Stimulated activated naive CD8-positive, alpha-beta T cell treated with anti-CD3 and anti-CD28 coated beads, Interleukin-15, Interleukin-2, amounts not matched to agents 100 ng/mL and 50 ng/mL, for 24 hours (primary cell): ENCODE measurements around the gene TPPP.

ENCODE experiments used
- H3K27ac Mint-ChIP-seq: one replicate; pipeline ENCODE4 v1.8.0; 2021; ENCODE audit warnings: mild to moderate bottlenecking, mixed read lengths
- H3K27me3 Mint-ChIP-seq: one replicate; pipeline ENCODE4 v1.8.0; 2021; ENCODE audit warnings: mixed read lengths
- H3K36me3 Mint-ChIP-seq: one replicate; pipeline ENCODE4 v1.8.0; 2021; ENCODE audit warnings: low read depth, mixed read lengths
- H3K4me1 Mint-ChIP-seq: one replicate; pipeline ENCODE4 v1.8.0; 2021; ENCODE audit warnings: low read depth, mixed read lengths
- H3K4me3 Mint-ChIP-seq: one replicate; pipeline ENCODE4 v1.8.0; 2021; ENCODE audit warnings: mild to moderate bottlenecking, mixed read lengths
- H3K9me3 Mint-ChIP-seq: one replicate; pipeline ENCODE4 v1.8.0; 2021; ENCODE audit warnings: mixed read lengths

Gene TPPP

GRCh38 chr5:665956-666711, 27.0 kb downstream of the TPPP start:
- H3K27ac Mint-ChIP-seq: no peak overlapping the region
- no peaks in the 10 kb centered on the region for H3K27me3 Mint-ChIP-seq
- no peak overlapping the region for H3K4me3 Mint-ChIP-seq
- H3K9me3 Mint-ChIP-seq: no peaks in the 10 kb centered on the region
- H3K36me3 Mint-ChIP-seq: peaks cover 16% of the 10 kb centered on the region
- H3K4me1 Mint-ChIP-seq: no peaks in the 10 kb centered on the region

GRCh38 chr5:665541-665955, 27.6 kb downstream of the TPPP start:
- Mint-ChIP-seq H3K4me3 (no peak overlapping the region), H3K36me3 (peaks cover 19% of the 10 kb centered on the region), H3K27me3 (no peaks in the 10 kb centered on the region), H3K4me1 (no peaks in the 10 kb centered on the region), H3K9me3 (no peaks in the 10 kb centered on the region), H3K27ac (no peak overlapping the region)

- peaks cover 24% of the 10 kb centered on the region for H3K36me3 Mint-ChIP-seq
Observed at GRCh38 chr5:664994-665360, 28.2 kb downstream of the TPPP start.

GRCh38 chr5:664343-664993, 28.7 kb downstream of the TPPP start:
- no peak overlapping the region for H3K27ac Mint-ChIP-seq
- no peaks in the 10 kb centered on the region for H3K27me3 Mint-ChIP-seq
- no peaks in the 10 kb centered on the region for H3K9me3 Mint-ChIP-seq
- H3K4me1 Mint-ChIP-seq: no peaks in the 10 kb centered on the region
- no peak overlapping the region for H3K4me3 Mint-ChIP-seq
- H3K36me3 Mint-ChIP-seq: peaks cover 28% of the 10 kb centered on the region

More at GRCh38 chr5:664994-665360, 28.2 kb downstream of the TPPP start:
- H3K27ac Mint-ChIP-seq: no peak overlapping the region
- H3K4me1 Mint-ChIP-seq: no peaks in the 10 kb centered on the region
- no peak overlapping the region for H3K4me3 Mint-ChIP-seq
- no peaks in the 10 kb centered on the region for H3K27me3 Mint-ChIP-seq
- H3K9me3 Mint-ChIP-seq: no peaks in the 10 kb centered on the region

- H3K36me3 Mint-ChIP-seq: peaks cover 35% of the 10 kb centered on the region
- no peaks in the 10 kb centered on the region for H3K27me3 Mint-ChIP-seq
- no peaks in the 10 kb centered on the region for H3K4me1 Mint-ChIP-seq
- H3K9me3 Mint-ChIP-seq: no peaks in the 10 kb centered on the region
- no peak overlapping the region for H3K4me3 Mint-ChIP-seq
- no peak overlapping the region for H3K27ac Mint-ChIP-seq
Observed at GRCh38 chr5:663436-664342, 29.5 kb downstream of the TPPP start.

GRCh38 chr5:662751-663435, 30.3 kb downstream of the TPPP start:
- peaks cover 42% of the 10 kb centered on the region for H3K36me3 Mint-ChIP-seq
- no peaks in the 10 kb centered on the region for H3K4me1 Mint-ChIP-seq
- no peak overlapping the region for H3K27ac Mint-ChIP-seq
- no peaks in the 10 kb centered on the region for H3K9me3 Mint-ChIP-seq
- no peaks in the 10 kb centered on the region for H3K27me3 Mint-ChIP-seq
- no peak overlapping the region for H3K4me3 Mint-ChIP-seq

GRCh38 chr5:661891-662750, 31.0 kb downstream of the TPPP start:
- Mint-ChIP-seq H3K9me3 (no peaks in the 10 kb centered on the region), H3K27me3 (no peaks in the 10 kb centered on the region), H3K27ac (no peak overlapping the region), H3K4me1 (no peaks in the 10 kb centered on the region), H3K4me3 (no peak overlapping the region), H3K36me3 (peaks cover 44% of the 10 kb centered on the region)

- H3K9me3 Mint-ChIP-seq: no peaks in the 10 kb centered on the region
- no peaks in the 10 kb centered on the region for H3K27me3 Mint-ChIP-seq
- H3K27ac Mint-ChIP-seq: no peak overlapping the region
- H3K4me1 Mint-ChIP-seq: no peaks in the 10 kb centered on the region
- H3K36me3 Mint-ChIP-seq: peaks cover 58% of the 10 kb centered on the region
- no peak overlapping the region for H3K4me3 Mint-ChIP-seq
Observed at GRCh38 chr5:660491-661030, 32.6 kb downstream of the TPPP start.

GRCh38 chr5:659496-660263, 33.5 kb downstream of the TPPP start:
- Mint-ChIP-seq H3K27ac (no peak overlapping the region), H3K27me3 (no peaks in the 10 kb centered on the region), H3K9me3 (no peaks in the 10 kb centered on the region), H3K4me3 (no peak overlapping the region), H3K4me1 (no peaks in the 10 kb centered on the region), H3K36me3 (peaks cover 64% of the 10 kb centered on the region)

- no peaks in the 10 kb centered on the region for H3K27me3 Mint-ChIP-seq
- no peak overlapping the region for H3K4me3 Mint-ChIP-seq
- H3K9me3 Mint-ChIP-seq: no peaks in the 10 kb centered on the region
- no peaks in the 10 kb centered on the region for H3K4me1 Mint-ChIP-seq
- no peak overlapping the region for H3K27ac Mint-ChIP-seq
- peaks cover 77% of the 10 kb centered on the region for H3K36me3 Mint-ChIP-seq
Observed at GRCh38 chr5:658103-658502, 35.0 kb downstream of the TPPP start.

- H3K36me3 Mint-ChIP-seq: peaks cover 77% of the 10 kb centered on the region
Observed at GRCh38 chr5:657570-657969, 35.6 kb downstream of the TPPP start.

GRCh38 chr5:655406-655805, 37.7 kb downstream of the TPPP start:
- H3K36me3 Mint-ChIP-seq: peaks cover 73% of the 10 kb centered on the region
- H3K4me1 Mint-ChIP-seq: no peaks in the 10 kb centered on the region
- no peaks in the 10 kb centered on the region for H3K9me3 Mint-ChIP-seq
- H3K4me3 Mint-ChIP-seq: no peak overlapping the region
- no peaks in the 10 kb centered on the region for H3K27me3 Mint-ChIP-seq
- no peak overlapping the region for H3K27ac Mint-ChIP-seq

More at GRCh38 chr5:657570-657969, 35.6 kb downstream of the TPPP start:
- Mint-ChIP-seq H3K27me3 (no peaks in the 10 kb centered on the region), H3K9me3 (no peaks in the 10 kb centered on the region), H3K4me1 (no peaks in the 10 kb centered on the region), H3K4me3 (no peak overlapping the region), H3K27ac (no peak overlapping the region)

GRCh38 chr5:654071-654778, 38.9 kb downstream of the TPPP start:
- peaks cover 63% of the 10 kb centered on the region for H3K36me3 Mint-ChIP-seq
- H3K27ac Mint-ChIP-seq: no peak overlapping the region
- H3K4me1 Mint-ChIP-seq: no peaks in the 10 kb centered on the region
- H3K4me3 Mint-ChIP-seq: no peak overlapping the region
- H3K27me3 Mint-ChIP-seq: no peaks in the 10 kb centered on the region
- H3K9me3 Mint-ChIP-seq: no peaks in the 10 kb centered on the region
